Raji (cell line): ENCODE results near the gene LUZP4.

Source experiments
- POLR2A ChIP-seq: IDR thresholded peaks from 2 replicates; pipeline ENCODE4 v1.6.1; 2011; ENCODE audit warnings: low read depth, low read length, control low read depth; ENCODE audit not compliant: insufficient read depth

The LUZP4 gene

GRCh38 chrX:115289465-115289864, at the start of gene LUZP4:
Gene LUZP4, plus strand, starts transcription at chrX:115289715. Its CDS starts 45 bp downstream, at chrX:115289760.
- TF ChIP-seq POLR2A, result no peak

- TF ChIP-seq POLR2A, result no peak
Measured at GRCh38 chrX:115251458-115252233, 37.9 kb upstream of the LUZP4 start.

GRCh38 chrX:115255003-115255402, 34.5 kb upstream of the LUZP4 start:
- TF ChIP-seq POLR2A, result no peak

GRCh38 chrX:115257711-115258110, 31.8 kb upstream of the LUZP4 start:
- no peak for TF ChIP-seq POLR2A

GRCh38 chrX:115259238-115259875, 30.2 kb upstream of the LUZP4 start:
- no peak for TF ChIP-seq POLR2A

GRCh38 chrX:115260330-115260729, 29.2 kb upstream of the LUZP4 start:
- TF ChIP-seq POLR2A, result no peak

- TF ChIP-seq POLR2A, result no peak
Measured at GRCh38 chrX:115261148-115261547, 28.4 kb upstream of the LUZP4 start.

GRCh38 chrX:115264009-115264408, 25.5 kb upstream of the LUZP4 start:
- TF ChIP-seq POLR2A, result no peak

GRCh38 chrX:115266300-115266699, 23.2 kb upstream of the LUZP4 start:
- TF ChIP-seq POLR2A, result no peak

GRCh38 chrX:115268421-115268820, 21.1 kb upstream of the LUZP4 start:
- no peak for TF ChIP-seq POLR2A

- no peak for TF ChIP-seq POLR2A
Measured at GRCh38 chrX:115269051-115269683, 20.3 kb upstream of the LUZP4 start.

GRCh38 chrX:115284877-115285276, 4.6 kb upstream of the LUZP4 start:
- no peak for TF ChIP-seq POLR2A

GRCh38 chrX:115297189-115297588, 7.7 kb downstream of the LUZP4 start:
- TF ChIP-seq POLR2A, result no peak

- no peak for TF ChIP-seq POLR2A
Measured at GRCh38 chrX:115311139-115311538, 21.6 kb downstream of the LUZP4 start.

GRCh38 chrX:115311601-115312001, 22.1 kb downstream of the LUZP4 start:
- no peak for TF ChIP-seq POLR2A

- no peak for TF ChIP-seq POLR2A
Measured at GRCh38 chrX:115318139-115318538, 28.6 kb downstream of the LUZP4 start.
